CD14-positive monocyte (primary cell): ENCODE results near the gene CUL4A. TPM values are rescaled to one million over a fixed set of nuclear protein-coding genes. Genes with fewer than 3 reads are reported as not detected.
A peak's percentile ranks its signal among the peaks of the same experiment; 100 is the strongest.

ENCODE experiments used
- DNase-seq, 3 donors: peaks; one replicate each; pipeline ENCODE4 v3.0.0-alpha.2; 2011 to 2022
- H2AFZ ChIP-seq: 2 replicates; pipeline ENCODE4 v1.6.0; 2012; ENCODE audit warnings: mild to moderate bottlenecking, low read depth, low read length, inconsistent platforms; ENCODE audit not compliant: insufficient read depth, poor library complexity, severe bottlenecking
- H3K27ac ChIP-seq, 2 donors: 1 replicate in 1 of 2; 2 replicates in 1 of 2; pipeline ENCODE4 v1.5.1; 2012 to 2013; ENCODE audit warnings: low read length in 2 of 2, control low read depth in 1 of 2, inconsistent platforms in 1 of 2, low read depth in 1 of 2, mild to moderate bottlenecking in 1 of 2
- H3K27me3 ChIP-seq, 2 donors: one replicate each; pipeline versions ENCODE4 v1.6.0 to v1.6.1; 2011 to 2013; ENCODE audit warnings: low read length in 2 of 2; ENCODE audit not compliant: control insufficient read depth in 2 of 2, insufficient read depth in 2 of 2
- H3K36me3 ChIP-seq, 2 donors: replicated peaks in 1 of 2; 1 replicate in 1 of 2; 2 replicates in 1 of 2; pipeline versions ENCODE4 v1.5.1 to v1.6.1; 2012 to 2013; ENCODE audit warnings: low read length in 2 of 2, control low read depth in 1 of 2, inconsistent platforms in 1 of 2, mild to moderate bottlenecking in 1 of 2; ENCODE audit not compliant: insufficient read depth in 2 of 2, control insufficient read depth in 1 of 2
- H3K4me1 ChIP-seq, 2 donors: 1 replicate in 1 of 2; 2 replicates in 1 of 2; pipeline versions ENCODE4 v1.5.1 to v1.6.1; 2012 to 2013; ENCODE audit warnings: low read length in 2 of 2, control low read depth in 1 of 2, inconsistent platforms in 1 of 2, mild to moderate bottlenecking in 1 of 2, moderate library complexity in 1 of 2; ENCODE audit not compliant: insufficient read depth in 2 of 2, control insufficient read depth in 1 of 2
- H3K4me2 ChIP-seq: replicated peaks from 2 replicates; pipeline ENCODE3; 2012; ENCODE audit warnings: low read length, moderate library complexity, mild to moderate bottlenecking; ENCODE audit not compliant: poor library complexity, severe bottlenecking; ENCODE audit errors: extremely low read depth
- H3K4me3 ChIP-seq, 3 experiments: fragments of 200-600 bp in 1 of 3; sonication (generic) in 1 of 3; replicated peaks in 1 of 3; 1 replicate in 2 of 3; 2 replicates in 1 of 3; pipeline ENCODE4 v1.5.1; 2011 to 2013; ENCODE audit warnings: low read length in 3 of 3, mild to moderate bottlenecking in 3 of 3, control low read depth in 2 of 3, low read depth in 2 of 3, inconsistent platforms in 1 of 3, moderate library complexity in 1 of 3
- H3K79me2 ChIP-seq: 2 replicates; pipeline ENCODE4 v1.6.0; 2012; ENCODE audit warnings: mild to moderate bottlenecking, control low read depth, inconsistent platforms, low read length, moderate library complexity; ENCODE audit not compliant: insufficient read depth
- H3K9ac ChIP-seq: 2 replicates; pipeline ENCODE4 v1.6.0; 2017; ENCODE audit warnings: low read length, mild to moderate bottlenecking; ENCODE audit not compliant: insufficient read depth, poor library complexity, severe bottlenecking
- H3K9me3 ChIP-seq, 2 donors: replicated peaks in 1 of 2; 1 replicate in 1 of 2; 2 replicates in 1 of 2; pipeline versions ENCODE4 v1.5.1 to v1.6.1; 2012 to 2013; ENCODE audit warnings: low read length in 2 of 2, control low read depth in 1 of 2; ENCODE audit not compliant: control insufficient read depth in 1 of 2, insufficient read depth in 1 of 2
- H4K20me1 ChIP-seq: 2 replicates; pipeline ENCODE4 v1.6.0; 2012; ENCODE audit warnings: mild to moderate bottlenecking, low read length, control low read depth, moderate library complexity; ENCODE audit not compliant: insufficient read depth
- H3K27ac Mint-ChIP-seq, 7 donors: one replicate each; pipeline ENCODE4 v1.8.0; 2020; ENCODE audit warnings: mild to moderate bottlenecking in 7 of 7, mixed read lengths in 7 of 7, moderate library complexity in 6 of 7, inconsistent platforms in 2 of 7
- H3K27me3 Mint-ChIP-seq, 3 donors: one replicate each; pipeline ENCODE4 v1.8.0; 2021 to 2022; ENCODE audit warnings: low read depth in 3 of 3, mild to moderate bottlenecking in 3 of 3, mixed read lengths in 3 of 3, moderate library complexity in 3 of 3, inconsistent platforms in 1 of 3
- H3K36me3 Mint-ChIP-seq, 2 donors: one replicate each; pipeline ENCODE4 v1.8.0; 2020; ENCODE audit warnings: mixed read lengths in 2 of 2, inconsistent platforms in 1 of 2, mild to moderate bottlenecking in 1 of 2
- H3K4me1 Mint-ChIP-seq: one replicate; pipeline ENCODE4 v1.8.0; 2020; ENCODE audit warnings: mild to moderate bottlenecking, mixed read lengths
- H3K4me3 Mint-ChIP-seq, 2 donors: one replicate each; pipeline ENCODE4 v1.8.0; 2020; ENCODE audit warnings: mild to moderate bottlenecking in 2 of 2, mixed read lengths in 2 of 2, moderate library complexity in 1 of 2
- H3K9me3 Mint-ChIP-seq, 7 donors: one replicate each; pipeline ENCODE4 v1.8.0; 2020 to 2022; ENCODE audit warnings: mixed read lengths in 7 of 7, mild to moderate bottlenecking in 6 of 7, moderate library complexity in 6 of 7, inconsistent platforms in 2 of 7
- CTCF ChIP-seq: fragments of 200-600 bp; IDR thresholded peaks from one replicate; pipeline ENCODE4 v1.8.0; 2022; ENCODE audit warnings: antibody characterized with exemption, mild to moderate bottlenecking
- WGBS: methylation state at CpG from one replicate; pipeline ENCODE4 v1.1.5; 2013; ENCODE audit warnings: missing lambda C conversion rate; ENCODE audit not compliant: insufficient coverage; 5-methylcytosine and 5-hydroxymethylcytosine counted together
- intact Hi-C, 2 donors: fragments of 100-400 bp; cut with micrococcal nuclease; formaldehyde crosslinking; loops; one replicate each; pipeline versions ENCODE4 v1.15.0 to v1.15.1; 2023
- polyA plus RNA-seq, 3 donors: library from polyadenylated mRNA; depleted of rRNA in 1 of 3; unstranded in 2 of 3; stranded (reverse) in 1 of 3; fragments of 300-500 nt in 2 of 3; fragments of >200 nt in 1 of 3; fragmentation: Illumina TruSeq in 2 of 3; gene quantifications; 1 replicate in 2 of 3; 2 replicates in 1 of 3; pipeline ENCODE4 v1.2.3, GENCODE V29; 2012 to 2021

The CUL4A gene
- polyA plus RNA-seq, 3 donors, result 32.0 to 53.9 (median 33.7) TPM

- Mint-ChIP-seq H3K4me1 (peaks cover 15% of the 10 kb centered on the region), H3K36me3 (peaks cover 66 to 78% of the 10 kb centered on the region in 2 donors), H3K9me3 (peaks cover 4 to 11% (median 8%) of the 10 kb centered on the region in 7 donors), H3K27ac (no peak overlapping the region), H3K4me3 (no peak overlapping the region), H3K27me3 (peaks cover 0 to 8% (median 2%) of the 10 kb centered on the region in 3 donors)
- Histone ChIP-seq H3K27me3 (no peaks in the 10 kb centered on the region), H3K4me1 (peaks cover 11 to 19% of the 10 kb centered on the region in 2 donors), H3K4me3 (no peak overlapping the region), H3K27ac (no peak overlapping the region), H2AFZ (no peak overlapping the region), H3K4me2 (no peak overlapping the region), H3K36me3 (peaks cover 47 to 71% of the 10 kb centered on the region in 2 donors), H3K9ac (no peak overlapping the region), H3K79me2 (no peaks in the 10 kb centered on the region), H3K9me3 (peaks cover 0 to 10% of the 10 kb centered on the region in 2 donors), H4K20me1 (no peaks in the 10 kb centered on the region)
- intact Hi-C loops, result no loop called here
- TF ChIP-seq CTCF, result no peak
- no peak for DNase-seq
- no CpG with 5 or more reads among the region's 3 CpGs for WGBS
Observed at GRCh38 chr13:113178896-113179167, 30.6 kb upstream of the CUL4A start.

- Histone ChIP-seq H3K9me3 (peaks cover 0 to 10% of the 10 kb centered on the region in 2 donors), H3K4me2 (no peak overlapping the region), H3K27ac (no peak overlapping the region), H3K4me3 (no peak overlapping the region), H3K36me3 (peaks cover 54 to 78% of the 10 kb centered on the region in 2 donors), H4K20me1 (no peaks in the 10 kb centered on the region), H3K4me1 (peaks cover 11 to 19% of the 10 kb centered on the region in 2 donors), H3K9ac (no peak overlapping the region), H2AFZ (no peak overlapping the region), H3K27me3 (no peaks in the 10 kb centered on the region), H3K79me2 (no peaks in the 10 kb centered on the region)
- peaks cover 4 to 11% (median 8%) of the 10 kb centered on the region in 7 donors for H3K9me3 Mint-ChIP-seq
- WGBS, result 97% methylated on average over 11 of the region's 28 CpGs
- no peak overlapping the region for H3K4me3 Mint-ChIP-seq
- no peak for DNase-seq
- peak overlapping the region in 3 of 7 donors; percentile 3 to 79 (median 60) for H3K27ac Mint-ChIP-seq
- H3K36me3 Mint-ChIP-seq, result peaks cover 71 to 81% of the 10 kb centered on the region in 2 donors
- H3K27me3 Mint-ChIP-seq, result peaks cover 0 to 8% (median 2%) of the 10 kb centered on the region in 3 donors
- no peak for TF ChIP-seq CTCF
- H3K4me1 Mint-ChIP-seq, result peaks cover 12% of the 10 kb centered on the region
- intact Hi-C loops, result no loop called here
Observed at GRCh38 chr13:113179374-113180230, 29.8 kb upstream of the CUL4A start.
